Measurements from ENCODE around the gene MTG2. TPM values are rescaled to one million over a fixed set of nuclear protein-coding genes. Genes with fewer than 3 reads are reported as not detected.

Gene MTG2
- total RNA-seq, 2 donors from 2014 or later, result 30.4 to 46.7 TPM

DNA sequence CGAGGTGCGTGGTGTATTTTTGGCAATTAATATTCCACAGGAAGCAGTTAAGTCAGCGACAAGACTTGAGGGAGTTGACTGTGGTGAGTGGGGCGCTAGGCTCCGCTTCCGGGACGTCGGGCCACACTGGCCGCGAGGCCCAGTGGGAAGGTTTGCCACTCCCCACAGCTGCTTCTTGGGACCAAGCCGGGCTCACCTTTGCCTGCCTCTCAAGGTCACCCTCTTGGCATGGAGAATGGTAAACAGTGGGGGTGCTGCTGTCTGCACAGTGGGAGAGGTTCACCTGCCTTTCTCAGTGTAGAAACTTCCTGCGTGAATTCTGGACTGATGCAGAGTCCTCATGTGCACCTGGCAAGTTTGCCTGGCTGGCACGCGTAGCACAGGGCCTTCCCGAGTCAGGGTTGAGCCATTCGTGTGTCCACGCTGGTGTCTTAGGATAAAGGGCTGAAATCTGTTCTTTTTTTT is 61.8 kb downstream of the MTG2 start:
- Histone ChIP-seq H3K36me3 (no peaks in the 10 kb centered on the region), H3K4me1 (peaks cover 18% of the 10 kb centered on the region), H3K9me3 (no peaks in the 10 kb centered on the region), H3K4me3 (no peak overlapping the region), H3K27me3 (no peaks in the 10 kb centered on the region), H3K27ac (no peak overlapping the region), H3K9ac (ENCODE audit: low read depth in 2 of 2, low read length in 2 of 2) (no peak overlapping the region)
- no peak for DNase-seq
- TF ChIP-seq, protein P1, sequence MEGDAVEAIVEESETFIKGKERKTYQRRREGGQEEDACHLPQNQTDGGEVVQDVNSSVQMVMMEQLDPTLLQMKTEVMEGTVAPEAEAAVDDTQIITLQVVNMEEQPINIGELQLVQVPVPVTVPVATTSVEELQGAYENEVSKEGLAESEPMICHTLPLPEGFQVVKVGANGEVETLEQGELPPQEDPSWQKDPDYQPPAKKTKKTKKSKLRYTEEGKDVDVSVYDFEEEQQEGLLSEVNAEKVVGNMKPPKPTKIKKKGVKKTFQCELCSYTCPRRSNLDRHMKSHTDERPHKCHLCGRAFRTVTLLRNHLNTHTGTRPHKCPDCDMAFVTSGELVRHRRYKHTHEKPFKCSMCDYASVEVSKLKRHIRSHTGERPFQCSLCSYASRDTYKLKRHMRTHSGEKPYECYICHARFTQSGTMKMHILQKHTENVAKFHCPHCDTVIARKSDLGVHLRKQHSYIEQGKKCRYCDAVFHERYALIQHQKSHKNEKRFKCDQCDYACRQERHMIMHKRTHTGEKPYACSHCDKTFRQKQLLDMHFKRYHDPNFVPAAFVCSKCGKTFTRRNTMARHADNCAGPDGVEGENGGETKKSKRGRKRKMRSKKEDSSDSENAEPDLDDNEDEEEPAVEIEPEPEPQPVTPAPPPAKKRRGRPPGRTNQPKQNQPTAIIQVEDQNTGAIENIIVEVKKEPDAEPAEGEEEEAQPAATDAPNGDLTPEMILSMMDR (IDR thresholded peaks at IDR 0.05), result no peak
- intact Hi-C loops (cut with DNase I), result no loop called here

DNA sequence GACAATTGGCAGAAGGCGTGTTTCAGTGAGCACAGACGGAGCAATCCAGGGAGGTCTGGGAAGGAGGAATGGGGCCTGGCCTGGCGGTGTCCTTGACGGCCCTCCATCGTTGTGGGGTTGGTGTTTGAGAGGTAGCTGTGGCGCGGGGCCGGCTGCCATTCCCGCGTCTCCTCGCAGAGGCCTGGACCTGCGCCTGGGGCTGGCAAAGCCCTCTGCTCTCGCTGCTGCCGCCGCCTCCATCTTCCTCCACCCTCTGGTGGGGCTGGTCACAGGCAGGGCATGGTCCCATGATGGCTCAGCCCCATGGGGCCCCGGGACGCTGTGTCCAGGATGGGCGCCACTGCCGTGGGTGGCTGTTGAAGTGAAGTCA is 63.1 kb downstream of the MTG2 start:
- Histone ChIP-seq H3K9ac (ENCODE audit: low read depth in 2 of 2, low read length in 2 of 2) (no peak overlapping the region), H3K9me3 (no peaks in the 10 kb centered on the region), H3K4me1 (peaks cover 13% of the 10 kb centered on the region), H3K27ac (no peak overlapping the region), H3K4me3 (no peak overlapping the region), H3K36me3 (no peaks in the 10 kb centered on the region), H3K27me3 (no peaks in the 10 kb centered on the region)
- intact Hi-C loops (cut with DNase I), result no loop called here
- DNase-seq, result no peak
- TF ChIP-seq, protein P1 (IDR thresholded peaks at IDR 0.05), result no peak

DNA sequence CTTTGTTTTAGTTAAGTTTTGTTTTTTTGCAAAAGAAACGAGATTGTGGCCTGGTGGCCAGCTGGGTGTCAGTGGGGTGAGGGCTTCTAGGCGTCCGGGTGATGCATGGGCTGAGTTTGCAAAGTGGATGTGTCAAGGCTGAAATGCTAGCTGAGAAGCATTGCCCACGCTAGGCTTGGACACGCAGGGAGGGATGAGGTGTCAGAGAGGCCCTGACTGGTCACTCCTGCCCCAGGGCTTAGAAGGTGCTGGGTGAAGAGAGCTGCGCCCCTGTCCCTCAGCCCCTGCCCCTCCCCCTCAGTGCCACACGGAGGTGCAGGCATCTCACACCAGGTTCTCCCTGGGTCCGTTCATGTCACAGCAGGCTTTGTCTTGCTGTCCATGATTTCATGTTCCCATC is 63.6 kb downstream of the MTG2 start:
- TF ChIP-seq, protein P1 (IDR thresholded peaks at IDR 0.05), result no peak
- H3K4me1 ChIP-seq, result peaks cover 7% of the 10 kb centered on the region
- no peak overlapping the region for H3K4me3 ChIP-seq
- no peaks in the 10 kb centered on the region for H3K9me3 ChIP-seq
- no peaks in the 10 kb centered on the region for H3K36me3 ChIP-seq
- no peak overlapping the region for H3K9ac ChIP-seq (ENCODE audit: low read depth in 2 of 2, low read length in 2 of 2)
- intact Hi-C loops (cut with DNase I), result no loop called here
- no peak for DNase-seq
- no peak overlapping the region for H3K27ac ChIP-seq
- H3K27me3 ChIP-seq, result no peaks in the 10 kb centered on the region

DNA sequence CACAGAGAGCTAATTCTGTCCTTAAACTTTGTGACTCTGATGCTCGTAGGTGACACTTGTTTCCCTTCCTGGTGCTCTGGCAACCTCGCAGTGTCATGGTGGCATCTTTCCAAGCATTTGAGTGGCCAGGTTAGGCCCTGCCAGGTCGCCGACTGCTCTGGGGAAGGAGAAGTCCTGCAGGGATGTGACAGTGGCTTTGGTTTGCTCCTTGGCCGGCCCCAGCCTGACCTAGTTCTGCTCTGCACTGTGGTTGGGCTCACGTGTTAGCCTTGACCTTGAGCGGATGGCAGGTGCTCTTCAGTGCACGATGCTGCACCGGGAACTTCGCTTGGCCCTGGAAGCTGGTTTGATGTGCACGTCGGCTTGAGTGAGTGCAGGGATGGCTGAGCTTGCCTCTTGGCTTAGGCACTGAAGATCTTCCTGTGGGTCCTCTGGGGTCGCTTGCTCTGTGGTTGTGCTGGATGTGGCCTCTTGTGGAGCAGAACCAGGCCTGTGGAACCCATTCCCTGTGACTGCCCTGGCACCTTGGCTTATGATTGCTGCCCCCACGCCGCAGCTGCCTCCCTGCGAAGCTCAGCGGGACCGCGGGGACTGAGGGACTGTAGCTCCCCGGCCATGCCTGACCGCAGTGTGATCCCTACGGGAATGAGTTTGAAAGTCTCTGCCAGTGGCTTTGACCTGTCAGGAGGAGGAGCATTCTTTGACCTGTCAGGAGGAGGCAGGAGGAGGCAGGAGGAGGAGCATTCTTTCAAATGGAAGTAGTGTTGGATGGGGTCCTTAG is 64.2 kb downstream of the MTG2 start:
- H3K27ac ChIP-seq, result no peak overlapping the region
- no peak for DNase-seq

DNA sequence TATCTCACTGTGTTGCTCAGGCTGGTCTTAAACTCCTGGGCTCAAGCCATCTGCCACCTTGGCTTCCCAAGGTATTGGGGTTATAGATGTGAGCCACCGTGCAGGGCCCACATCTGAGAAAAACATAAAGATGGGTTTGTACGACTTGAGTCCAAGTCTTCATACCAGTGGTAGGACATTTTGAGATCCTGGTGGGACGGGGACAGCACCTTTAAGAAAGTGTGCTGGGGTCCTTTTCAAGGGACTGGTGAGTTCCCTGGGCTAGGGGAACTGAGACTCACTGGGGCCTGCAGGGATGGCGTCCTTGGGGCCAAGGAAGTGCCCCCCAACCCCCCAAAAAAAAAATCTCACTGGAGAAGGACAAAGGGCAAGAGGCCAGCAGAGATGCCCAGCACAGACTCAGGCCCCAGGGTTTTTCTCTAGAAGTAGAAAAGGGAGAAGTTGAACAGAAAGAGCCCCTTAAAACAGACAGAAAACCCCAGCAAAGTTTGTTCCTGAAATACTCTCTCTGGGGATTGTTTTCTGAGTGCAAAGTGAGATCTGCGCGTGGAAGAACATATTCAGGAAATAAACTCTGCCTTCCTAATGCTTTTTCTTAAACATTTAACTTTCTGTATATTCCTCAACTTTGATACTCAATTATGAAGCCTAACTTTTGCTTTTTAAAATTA is 66.2 kb downstream of the MTG2 start:
- H3K27ac ChIP-seq, result no peak overlapping the region
- H3K27me3 ChIP-seq, result no peaks in the 10 kb centered on the region
- no peaks in the 10 kb centered on the region for H3K4me1 ChIP-seq
- H3K9me3 ChIP-seq, result no peaks in the 10 kb centered on the region
- TF ChIP-seq, protein P1 (IDR thresholded peaks at IDR 0.05), result no peak
- no peak overlapping the region for H3K4me3 ChIP-seq
- intact Hi-C loops (cut with DNase I), result no loop called here
- no peaks in the 10 kb centered on the region for H3K36me3 ChIP-seq
- no peak overlapping the region for H3K9ac ChIP-seq (ENCODE audit: low read depth in 2 of 2, low read length in 2 of 2)
- no peak for DNase-seq

More for the DNA sequence above, 64.2 kb downstream of the MTG2 start:
- Histone ChIP-seq H3K4me3 (no peak overlapping the region), H3K9ac (ENCODE audit: low read depth in 2 of 2, low read length in 2 of 2) (no peak overlapping the region), H3K27me3 (no peaks in the 10 kb centered on the region), H3K36me3 (no peaks in the 10 kb centered on the region), H3K4me1 (peaks cover 5% of the 10 kb centered on the region), H3K9me3 (no peaks in the 10 kb centered on the region)
- intact Hi-C loops (cut with DNase I), result no loop called here
- TF ChIP-seq, protein P1 (IDR thresholded peaks at IDR 0.05), result no peak
